ENCODE results near the gene ADAMTS1. TPM values are rescaled to one million over a fixed set of nuclear protein-coding genes. Genes with fewer than 3 reads are reported as not detected.

Gene ADAMTS1
- total RNA-seq, 1 experiment from 2014 or later, result 0.26 TPM

GRCh38 chr21:26800001-26800400, 45.2 kb downstream of the ADAMTS1 start:
- Histone ChIP-seq H3K4me1 (replicated peaks; ENCODE audit: insufficient read depth) (no peaks in the 10 kb centered on the region), H3K4me2 (no peak overlapping the region), H3K9me2 (ENCODE audit: insufficient read depth) (no peaks in the 10 kb centered on the region), H3K79me2 (ENCODE audit: low read depth) (no peaks in the 10 kb centered on the region), H3K4me3 (no peak overlapping the region), H3F3A (ENCODE audit: insufficient read depth, low read depth) (no peaks in the 10 kb centered on the region), H3K27me3 (ENCODE audit: insufficient read depth, low read depth) (no peaks in the 10 kb centered on the region), H3K36me3 (ENCODE audit: low read depth) (no peaks in the 10 kb centered on the region), H4K20me1 (ENCODE audit: insufficient read depth) (no peaks in the 10 kb centered on the region), H2AFZ (no peak overlapping the region), H3K9me3 (ENCODE audit: insufficient read depth, low read depth) (no peaks in the 10 kb centered on the region), H3K27ac (no peak overlapping the region)
- intact Hi-C loops (cut with micrococcal nuclease; ENCODE audit: unreplicated experiment), result no loop called here
- BruUV-seq (replicated peaks), result no TSS peak
- ChIA-PET CTCF (no interaction called here), POLR2A (ENCODE audit: unreplicated experiment) (no interaction called here)
- TF ChIP-seq EZH2 (IDR thresholded peaks at IDR 0.05; ENCODE audit: low read depth), result no peak
- no peak for TF ChIP-seq CTCF (conservative IDR thresholded peaks at IDR 0.05)
- no peak for DNase-seq

GRCh38 chr21:26798856-26799751, 46.1 kb downstream of the ADAMTS1 start:
- Histone ChIP-seq H3K4me1 (replicated peaks; ENCODE audit: insufficient read depth) (no peaks in the 10 kb centered on the region), H3F3A (ENCODE audit: insufficient read depth, low read depth) (no peaks in the 10 kb centered on the region), H4K20me1 (ENCODE audit: insufficient read depth) (no peaks in the 10 kb centered on the region), H3K4me3 (no peak overlapping the region), H2AFZ (no peak overlapping the region), H3K36me3 (ENCODE audit: low read depth) (no peaks in the 10 kb centered on the region), H3K27ac (no peak overlapping the region), H3K4me2 (no peak overlapping the region), H3K9me3 (ENCODE audit: insufficient read depth, low read depth) (no peaks in the 10 kb centered on the region), H3K9me2 (ENCODE audit: insufficient read depth) (no peaks in the 10 kb centered on the region), H3K79me2 (ENCODE audit: low read depth) (no peaks in the 10 kb centered on the region), H3K27me3 (ENCODE audit: insufficient read depth, low read depth) (no peaks in the 10 kb centered on the region)
- ChIA-PET POLR2A (ENCODE audit: unreplicated experiment) (no interaction called here), CTCF (no interaction called here)
- intact Hi-C loops (cut with micrococcal nuclease; ENCODE audit: unreplicated experiment), result no loop called here
- TF ChIP-seq CTCF (conservative IDR thresholded peaks at IDR 0.05) (no peak), EZH2 (IDR thresholded peaks at IDR 0.05; ENCODE audit: low read depth) (no peak)
- no peak for DNase-seq
- no TSS peak for BruUV-seq (replicated peaks)

GRCh38 chr21:26797878-26798456, 47.2 kb downstream of the ADAMTS1 start:
- Histone ChIP-seq H3K36me3 (ENCODE audit: low read depth) (no peaks in the 10 kb centered on the region), H3K4me1 (replicated peaks; ENCODE audit: insufficient read depth) (no peaks in the 10 kb centered on the region), H3K4me3 (no peak overlapping the region), H3K27ac (no peak overlapping the region), H4K20me1 (ENCODE audit: insufficient read depth) (no peaks in the 10 kb centered on the region), H3K9me2 (ENCODE audit: insufficient read depth) (no peaks in the 10 kb centered on the region), H3K27me3 (ENCODE audit: insufficient read depth, low read depth) (no peaks in the 10 kb centered on the region), H2AFZ (no peak overlapping the region), H3F3A (ENCODE audit: insufficient read depth, low read depth) (no peaks in the 10 kb centered on the region), H3K9me3 (ENCODE audit: insufficient read depth, low read depth) (no peaks in the 10 kb centered on the region), H3K79me2 (ENCODE audit: low read depth) (no peaks in the 10 kb centered on the region), H3K4me2 (no peak overlapping the region)
- DNase-seq, result no peak
- intact Hi-C loops (cut with micrococcal nuclease; ENCODE audit: unreplicated experiment), result no loop called here
- no peak for TF ChIP-seq EZH2 (IDR thresholded peaks at IDR 0.05; ENCODE audit: low read depth)
- TF ChIP-seq CTCF (conservative IDR thresholded peaks at IDR 0.05), result no peak
- no TSS peak for BruUV-seq (replicated peaks)
- ChIA-PET CTCF (no interaction called here), POLR2A (ENCODE audit: unreplicated experiment) (no interaction called here)

Data from PC-9 (cell line).